OCI-LY7 (cell line): Measurements from ENCODE around the gene CEACAM1. TPM values are rescaled to one million over a fixed set of nuclear protein-coding genes. Genes with fewer than 3 reads are reported as not detected.

Experiments
- BruUV-seq: library from RNA; stranded (reverse); fragments of 400-500 nt; replicated peaks from 2 replicates; lab custom pipeline; 2021; lab: Mats Ljungman, UMichigan
- CTCF ChIA-PET: fragments of 300-600 bp; sonication (Branson Sonifier 250); formaldehyde crosslinking; loops from one replicate; lab custom pipeline; 2022; ENCODE audit warnings: antibody characterized with exemption; ENCODE audit not compliant: unreplicated experiment; lab: Charles Lee
- POLR2A ChIA-PET: fragments of 300-600 bp; sonication (Branson Sonifier 250); formaldehyde crosslinking; loops from one replicate; lab custom pipeline; 2022; ENCODE audit warnings: antibody characterized with exemption; lab: Charles Lee
- DNase-seq: peaks from one replicate; pipeline ENCODE4 v3.0.0-alpha.2; 2015; ENCODE audit warnings: low spot score
- H2AFZ ChIP-seq: fragments of 200-600 bp; sonication (generic), shearing (Covaris generic); 2 replicates; pipeline ENCODE4 v1.6.1; 2014; ENCODE audit warnings: mild to moderate bottlenecking, antibody characterized with exemption, low read length, moderate library complexity
- H3K27ac ChIP-seq: fragments of 200-600 bp; sonication (generic); 2 replicates; pipeline ENCODE4 v1.5.1; 2014; ENCODE audit warnings: mixed run types, low read depth, mild to moderate bottlenecking, moderate library complexity, low read length, inconsistent platforms; ENCODE audit not compliant: poor library complexity, severe bottlenecking
- H3K36me3 ChIP-seq: fragments of 200-600 bp; sonication (generic); 2 replicates; pipeline ENCODE4 v1.6.1; 2014; ENCODE audit warnings: mild to moderate bottlenecking, antibody characterized with exemption, low read length, moderate library complexity, mixed read lengths; ENCODE audit not compliant: insufficient read depth
- H3K4me1 ChIP-seq: fragments of 200-600 bp; sonication (generic); 2 replicates; pipeline ENCODE4 v1.5.1; 2014; ENCODE audit warnings: mild to moderate bottlenecking, low read length; ENCODE audit not compliant: insufficient read depth, poor library complexity, severe bottlenecking
- H3K4me2 ChIP-seq: fragments of 200-600 bp; sonication (generic); 2 replicates; pipeline ENCODE4 v1.6.1; 2014; ENCODE audit warnings: mild to moderate bottlenecking, low read length
- H3K4me3 ChIP-seq: fragments of 200-600 bp; sonication (generic); 2 replicates; pipeline ENCODE4 v1.5.1; 2014; ENCODE audit warnings: mild to moderate bottlenecking, low read depth, low read length; ENCODE audit not compliant: poor library complexity, severe bottlenecking
- H3K79me2 ChIP-seq: fragments of 200-600 bp; sonication (generic); 2 replicates; pipeline ENCODE4 v1.6.1; 2016; ENCODE audit warnings: low read depth, mild to moderate bottlenecking, low read length, moderate library complexity, mixed read lengths; ENCODE audit not compliant: insufficient read depth
- H3K9me2 ChIP-seq: fragments of 200-600 bp; sonication (generic); 2 replicates; pipeline ENCODE4 v1.6.1; 2016; ENCODE audit warnings: mild to moderate bottlenecking, low read length, mixed read lengths; ENCODE audit not compliant: insufficient read depth
- H3K9me3 ChIP-seq: fragments of 200-600 bp; sonication (generic); 2 replicates; pipeline ENCODE4 v1.6.1; 2014; ENCODE audit warnings: mild to moderate bottlenecking, mixed run types, low read length, mixed read lengths
- H4K20me1 ChIP-seq: fragments of 200-600 bp; sonication (generic); 2 replicates; pipeline ENCODE4 v1.6.1; 2014; ENCODE audit warnings: mild to moderate bottlenecking, antibody characterized with exemption, low read length, moderate library complexity, mixed read lengths; ENCODE audit not compliant: insufficient read depth
- CTCF ChIP-seq: fragments of 200-600 bp; sonication (generic); conservative IDR thresholded peaks from 2 replicates; pipeline ENCODE4 v1.5.1; 2014; ENCODE audit warnings: mild to moderate bottlenecking, antibody characterized with exemption, low read length, moderate library complexity, mixed read lengths
- EZH2phosphoT487 ChIP-seq: fragments of 200-600 bp; sonication (generic); IDR thresholded peaks from 2 replicates; pipeline ENCODE4 v1.6.1; 2018; ENCODE audit warnings: low read depth, borderline replicate concordance, mild to moderate bottlenecking, mixed run types, antibody characterized with exemption, low read length, moderate library complexity, mixed read lengths
- intact Hi-C: fragments of 100-400 bp; cut with micrococcal nuclease; formaldehyde crosslinking; loops from one replicate; pipeline ENCODE4 v1.10.0; 2022; ENCODE audit not compliant: unreplicated experiment
- total RNA-seq, 2 experiments: library from RNA; depleted of rRNA in 1 of 2; stranded (reverse); fragments of >200 nt in 1 of 2; shearing (Covaris generic) in 1 of 2; gene quantifications; 2 replicates each; pipeline ENCODE4 v1.2.3, GENCODE V29; 2014 to 2022

Gene CEACAM1
- total RNA-seq, 2 experiments from 2014 or later, result 0.50 to 1.5 TPM

GRCh38 chr19:42521346-42522030 lies 6.8 kb downstream of the CEACAM1 start:
- CTCF ChIA-PET, result interaction anchor here (0.6 kb wide), 1 partner anchor 92 kb away, joined by 3 read pairs; no protein-coding TSS in a partner anchor

GRCh38 chr19:42519108-42519507 lies 9.2 kb downstream of the CEACAM1 start:
- Histone ChIP-seq H3K4me3 (no peak overlapping the region), H3K9me2 (no peaks in the 10 kb centered on the region), H3K27ac (no peak overlapping the region), H2AFZ (no peak overlapping the region), H3K4me1 (peaks cover 42% of the 10 kb centered on the region), H3K9me3 (no peaks in the 10 kb centered on the region), H3K36me3 (no peaks in the 10 kb centered on the region), H4K20me1 (no peaks in the 10 kb centered on the region), H3K79me2 (no peaks in the 10 kb centered on the region), H3K4me2 (no peak overlapping the region)
- TF ChIP-seq EZH2phosphoT487 (no peak), CTCF (no peak)
- no TSS peak for BruUV-seq
- POLR2A ChIA-PET, result no interaction called here
- DNase-seq, result no peak
- intact Hi-C loops, result no loop called here
- CTCF ChIA-PET, result no interaction called here

More at GRCh38 chr19:42521346-42522030, 6.8 kb downstream of the CEACAM1 start:
- no peaks in the 10 kb centered on the region for H3K9me3 ChIP-seq
- no peak overlapping the region for H2AFZ ChIP-seq
- intact Hi-C loops, result no loop called here
- no peak overlapping the region for H3K4me3 ChIP-seq
- H3K36me3 ChIP-seq, result no peaks in the 10 kb centered on the region
- H3K4me1 ChIP-seq, result peaks cover 30% of the 10 kb centered on the region
- POLR2A ChIA-PET, result no interaction called here
- no peaks in the 10 kb centered on the region for H3K79me2 ChIP-seq
- BruUV-seq, result no TSS peak
- DNase-seq, result peak; percentile 29
- no peak overlapping the region for H3K27ac ChIP-seq
- no peaks in the 10 kb centered on the region for H3K9me2 ChIP-seq
- H4K20me1 ChIP-seq, result no peaks in the 10 kb centered on the region
- TF ChIP-seq CTCF, result no peak
- H3K4me2 ChIP-seq, result peak overlapping the region; percentile 6; the same call in 1 of the 2 replicates

GRCh38 chr19:42516771-42517170 lies 11.5 kb downstream of the CEACAM1 start:
- no peak for DNase-seq
- Histone ChIP-seq H3K27ac (no peak overlapping the region), H4K20me1 (no peaks in the 10 kb centered on the region), H3K9me3 (no peaks in the 10 kb centered on the region), H3K36me3 (no peaks in the 10 kb centered on the region), H2AFZ (no peak overlapping the region), H3K4me3 (no peak overlapping the region), H3K79me2 (no peaks in the 10 kb centered on the region), H3K9me2 (no peaks in the 10 kb centered on the region), H3K4me2 (no peak overlapping the region), H3K4me1 (peaks cover 46% of the 10 kb centered on the region)
- no peak for TF ChIP-seq EZH2phosphoT487
- TF ChIP-seq CTCF, result no peak
- intact Hi-C loops, result no loop called here
- POLR2A ChIA-PET, result interaction anchor here (1.7 kb wide), 1 partner anchor 50 kb away, joined by 4 read pairs; no protein-coding TSS in a partner anchor
- BruUV-seq, result no TSS peak
- CTCF ChIA-PET, result no interaction called here
